ENCODE data around the gene ITPR2. TPM values are rescaled to one million over a fixed set of nuclear protein-coding genes. Genes with fewer than 3 reads are reported as not detected.

The ITPR2 gene
- polyA plus RNA-seq, 1 donor from 2014 or later: 27.5 TPM

GRCh38 chr12:26818636-26819035, 14.4 kb downstream of the ITPR2 start:
- H3K9me3 Mint-ChIP-seq: no peaks in the 10 kb centered on the region
- peaks cover 9 to 30% (median 23%) of the 10 kb centered on the region in 3 donors for H3K4me1 Mint-ChIP-seq
- H3K27me3 Mint-ChIP-seq: no peaks in the 10 kb centered on the region
- H3K36me3 Mint-ChIP-seq: peaks cover 11% of the 10 kb centered on the region
- peak overlapping the region in 1 of 3 donors; percentile 37 for H3K27ac Mint-ChIP-seq
- H3K4me3 Mint-ChIP-seq: no peak overlapping the region

GRCh38 chr12:26818201-26818600, 14.8 kb downstream of the ITPR2 start:
- H3K4me1 Mint-ChIP-seq: peaks cover 7 to 31% (median 20%) of the 10 kb centered on the region in 3 donors
- no peak overlapping the region for H3K4me3 Mint-ChIP-seq
- peaks cover 11% of the 10 kb centered on the region for H3K36me3 Mint-ChIP-seq
- no peaks in the 10 kb centered on the region for H3K27me3 Mint-ChIP-seq
- H3K9me3 Mint-ChIP-seq: no peaks in the 10 kb centered on the region
- H3K27ac Mint-ChIP-seq: peak overlapping the region in 1 of 3 donors; percentile 37

- no peaks in the 10 kb centered on the region for H3K27me3 Mint-ChIP-seq
- peak overlapping the region; percentile 22 to 81 (median 78) for H3K27ac Mint-ChIP-seq
- H3K36me3 Mint-ChIP-seq: peaks cover 13% of the 10 kb centered on the region
- H3K4me3 Mint-ChIP-seq: peak overlapping the region; percentile 45 to 65 (median 60)
- no peaks in the 10 kb centered on the region for H3K9me3 Mint-ChIP-seq
- peaks cover 10 to 24% (median 19%) of the 10 kb centered on the region in 3 donors for H3K4me1 Mint-ChIP-seq
These were observed 15.8 kb downstream of the ITPR2 start for GRCh38 chr12:26817183-26817591.

DNA sequence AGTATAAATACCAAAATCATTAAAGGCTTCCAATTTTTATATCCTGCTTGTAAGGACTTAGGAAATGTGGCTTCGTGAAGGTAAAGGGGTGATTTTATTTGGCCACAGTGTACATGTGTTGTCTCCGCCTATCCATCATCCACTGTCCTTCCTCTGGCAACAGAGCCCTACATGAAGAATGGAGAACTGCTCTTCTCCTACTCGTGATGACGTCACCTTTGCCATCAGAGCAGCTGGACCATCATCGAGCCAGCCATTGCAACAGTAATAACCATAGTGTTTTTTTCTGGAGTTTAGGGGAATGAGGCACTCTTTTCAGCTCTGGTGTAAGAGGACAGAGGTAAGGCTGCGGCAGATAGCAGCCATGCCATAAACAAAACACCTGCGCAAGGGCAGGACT, 19.2 kb downstream of the ITPR2 start:
- Mint-ChIP-seq H3K4me1 (peaks cover 11 to 21% (median 16%) of the 10 kb centered on the region in 3 donors), H3K27ac (no peak overlapping the region), H3K9me3 (no peaks in the 10 kb centered on the region), H3K4me3 (no peak overlapping the region), H3K36me3 (peaks cover 16% of the 10 kb centered on the region), H3K27me3 (no peaks in the 10 kb centered on the region)

DNA sequence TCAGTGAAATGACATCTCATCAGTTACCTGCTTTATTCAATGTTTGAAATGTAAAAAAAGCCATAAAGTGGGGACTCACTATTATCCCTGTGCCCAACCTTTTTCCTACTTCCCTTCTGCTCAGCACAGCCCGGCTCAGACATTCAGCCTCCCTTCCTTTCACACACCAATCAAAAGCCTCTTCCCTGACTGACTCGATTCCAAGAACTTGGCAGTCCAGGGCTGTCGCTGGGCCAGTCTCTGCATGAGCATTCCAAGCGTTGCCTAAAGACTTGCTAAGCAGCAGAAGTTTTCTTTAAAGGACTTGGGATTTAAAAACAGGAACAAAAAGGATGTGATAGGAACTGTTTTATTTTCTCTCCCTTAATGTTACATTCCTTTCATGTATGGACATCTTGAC, 22.7 kb downstream of the ITPR2 start:
- H3K4me3 Mint-ChIP-seq: no peak overlapping the region
- peaks cover 18% of the 10 kb centered on the region for H3K36me3 Mint-ChIP-seq
- no peaks in the 10 kb centered on the region for H3K9me3 Mint-ChIP-seq
- no peaks in the 10 kb centered on the region for H3K27me3 Mint-ChIP-seq
- H3K4me1 Mint-ChIP-seq: peaks cover 10 to 28% (median 17%) of the 10 kb centered on the region in 3 donors
- H3K27ac Mint-ChIP-seq: peak overlapping the region in 1 of 3 donors; percentile 46

DNA sequence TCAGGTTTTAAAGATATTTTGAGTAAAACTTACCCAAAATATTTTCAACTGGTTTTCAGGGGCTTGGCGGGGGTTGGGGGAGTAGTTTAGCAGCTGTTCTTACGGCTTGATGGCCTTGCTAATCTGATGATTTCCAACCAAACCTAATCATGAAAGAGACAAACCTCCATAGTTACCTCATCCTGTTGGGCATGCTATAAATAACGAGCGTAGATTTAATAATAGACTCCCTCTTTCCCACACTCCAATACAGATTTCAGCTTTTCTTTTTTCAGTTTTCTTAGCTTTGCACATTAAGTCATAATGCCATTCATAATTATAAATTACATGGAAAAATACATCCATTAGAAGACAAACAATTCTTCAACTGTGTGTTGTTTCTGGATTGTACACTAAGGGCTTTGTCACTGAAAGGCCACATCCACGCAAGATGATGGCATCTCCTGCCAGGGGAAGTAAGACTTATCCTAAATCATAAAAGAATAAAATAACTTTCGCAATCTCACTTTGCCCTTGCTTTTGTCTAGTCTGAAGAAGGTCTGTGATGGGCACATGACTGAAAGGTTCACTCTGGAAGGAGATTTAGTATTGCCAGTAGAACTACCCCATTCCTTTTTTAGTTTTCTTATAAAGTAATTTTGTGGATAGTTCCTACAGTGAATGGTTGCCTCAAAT, 23.2 kb downstream of the ITPR2 start:
- Mint-ChIP-seq H3K4me1 (peaks cover 10 to 29% (median 17%) of the 10 kb centered on the region in 3 donors), H3K9me3 (no peaks in the 10 kb centered on the region), H3K4me3 (no peak overlapping the region), H3K27ac (no peak overlapping the region), H3K36me3 (peaks cover 18% of the 10 kb centered on the region), H3K27me3 (no peaks in the 10 kb centered on the region)

GRCh38 chr12:26808766-26809476, 24.1 kb downstream of the ITPR2 start:
- H3K27ac Mint-ChIP-seq: no peak overlapping the region
- peaks cover 10 to 29% (median 19%) of the 10 kb centered on the region in 3 donors for H3K4me1 Mint-ChIP-seq
- H3K9me3 Mint-ChIP-seq: no peaks in the 10 kb centered on the region
- H3K4me3 Mint-ChIP-seq: no peak overlapping the region
- H3K36me3 Mint-ChIP-seq: peaks cover 16% of the 10 kb centered on the region
- no peaks in the 10 kb centered on the region for H3K27me3 Mint-ChIP-seq

- Mint-ChIP-seq H3K27ac (no peak overlapping the region), H3K4me3 (no peak overlapping the region), H3K36me3 (peaks cover 12% of the 10 kb centered on the region), H3K4me1 (peaks cover 7 to 40% (median 21%) of the 10 kb centered on the region in 3 donors), H3K9me3 (no peaks in the 10 kb centered on the region), H3K27me3 (no peaks in the 10 kb centered on the region)
These were observed 25.7 kb downstream of the ITPR2 start for GRCh38 chr12:26807292-26807691.

GRCh38 chr12:26806556-26806955, 26.4 kb downstream of the ITPR2 start:
- Mint-ChIP-seq H3K27ac (no peak overlapping the region), H3K4me1 (peaks cover 7 to 40% (median 21%) of the 10 kb centered on the region in 3 donors), H3K4me3 (no peak overlapping the region), H3K36me3 (peaks cover 12% of the 10 kb centered on the region), H3K9me3 (no peaks in the 10 kb centered on the region), H3K27me3 (no peaks in the 10 kb centered on the region)

DNA sequence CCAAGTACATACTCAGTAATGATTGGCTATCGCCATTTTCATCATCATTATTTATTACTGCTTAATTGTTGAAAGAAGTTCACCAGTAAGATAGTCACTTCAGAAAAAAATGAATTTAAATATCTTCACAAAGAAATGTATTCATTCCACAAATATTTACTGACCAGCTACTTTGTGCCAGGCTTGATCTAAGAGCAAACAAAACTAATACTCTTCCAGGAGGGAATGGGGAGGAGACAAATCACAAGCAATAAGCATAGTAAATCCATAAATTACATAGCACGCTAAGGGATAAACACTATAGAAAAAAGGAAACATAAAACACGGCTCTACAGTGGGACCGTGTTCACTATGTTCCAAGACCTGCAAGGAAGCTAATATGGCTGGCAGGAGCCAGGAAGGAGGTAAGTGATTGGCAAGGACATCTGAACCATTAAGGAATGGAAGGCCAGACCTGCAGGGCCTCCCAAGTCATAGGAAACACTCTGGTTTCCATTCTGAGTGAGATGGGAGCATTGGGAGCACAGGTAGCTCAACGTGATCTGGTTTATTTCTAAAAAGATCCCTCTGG, 27.5 kb downstream of the ITPR2 start:
- Mint-ChIP-seq H3K27me3 (no peaks in the 10 kb centered on the region), H3K27ac (peak overlapping the region in 1 of 3 donors; percentile 60), H3K9me3 (no peaks in the 10 kb centered on the region), H3K36me3 (peaks cover 14% of the 10 kb centered on the region), H3K4me1 (peaks cover 10 to 40% (median 21%) of the 10 kb centered on the region in 3 donors), H3K4me3 (no peak overlapping the region)

DNA sequence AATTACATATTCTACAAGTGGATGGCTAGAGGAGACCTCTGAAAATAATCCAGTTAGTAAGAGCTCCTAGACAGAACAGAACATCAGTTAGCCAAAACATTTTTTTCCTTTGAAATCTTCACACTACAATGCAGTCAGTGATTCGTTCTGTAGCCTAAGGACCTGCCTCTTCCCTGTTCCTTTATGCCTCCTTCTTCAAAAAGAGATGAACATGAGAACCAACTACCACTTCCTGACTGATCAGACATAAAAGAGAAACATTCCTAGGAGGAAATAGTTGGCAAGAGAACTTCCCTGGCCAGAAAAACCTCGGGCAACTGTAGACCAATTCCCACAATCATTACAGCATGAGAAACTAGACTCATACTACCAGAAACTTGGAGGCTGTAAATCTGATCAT, 29.4 kb downstream of the ITPR2 start:
- Mint-ChIP-seq H3K27me3 (no peaks in the 10 kb centered on the region), H3K4me3 (no peak overlapping the region), H3K36me3 (peaks cover 8% of the 10 kb centered on the region), H3K9me3 (no peaks in the 10 kb centered on the region), H3K27ac (no peak overlapping the region), H3K4me1 (peaks cover 12 to 40% (median 23%) of the 10 kb centered on the region in 3 donors)

- Mint-ChIP-seq H3K4me1 (peaks cover 12 to 41% (median 23%) of the 10 kb centered on the region in 3 donors), H3K36me3 (peaks cover 4% of the 10 kb centered on the region), H3K27ac (no peak overlapping the region), H3K9me3 (no peaks in the 10 kb centered on the region), H3K4me3 (no peak overlapping the region), H3K27me3 (no peaks in the 10 kb centered on the region)
These were observed 31.5 kb downstream of the ITPR2 start for GRCh38 chr12:26801486-26801885.

DNA sequence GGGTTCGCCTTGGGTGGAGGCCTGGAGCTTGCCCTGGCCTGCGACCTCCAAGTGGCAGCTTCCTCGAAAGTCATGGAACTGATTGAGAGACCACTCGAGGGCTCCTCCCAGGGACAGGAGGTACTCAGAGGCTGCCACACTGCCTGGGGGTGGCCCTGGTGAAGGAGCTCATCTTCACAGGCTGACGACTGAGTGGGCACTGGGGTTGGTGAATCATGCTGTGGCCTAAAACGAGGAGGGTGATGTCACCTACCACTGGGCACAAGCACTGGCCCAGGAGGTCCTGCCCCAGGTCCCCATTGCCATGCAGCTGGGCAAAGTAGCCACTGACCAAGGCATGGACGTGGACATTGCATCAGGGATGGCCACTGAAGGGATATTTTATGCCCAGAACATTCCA, 32.1 kb downstream of the ITPR2 start:
- Mint-ChIP-seq H3K4me3 (peak overlapping the region in 1 of 4 donors; percentile 53), H3K4me1 (peaks cover 12 to 39% (median 23%) of the 10 kb centered on the region in 3 donors), H3K27me3 (no peaks in the 10 kb centered on the region), H3K9me3 (no peaks in the 10 kb centered on the region), H3K27ac (no peak overlapping the region), H3K36me3 (peaks cover 3% of the 10 kb centered on the region)

GRCh38 chr12:26800347-26800746, 32.6 kb downstream of the ITPR2 start:
- Mint-ChIP-seq H3K4me3 (peak overlapping the region in 1 of 4 donors; percentile 53), H3K9me3 (no peaks in the 10 kb centered on the region), H3K36me3 (peaks cover 2% of the 10 kb centered on the region), H3K27ac (no peak overlapping the region), H3K4me1 (peaks cover 12 to 34% (median 23%) of the 10 kb centered on the region in 3 donors), H3K27me3 (no peaks in the 10 kb centered on the region)

DNA sequence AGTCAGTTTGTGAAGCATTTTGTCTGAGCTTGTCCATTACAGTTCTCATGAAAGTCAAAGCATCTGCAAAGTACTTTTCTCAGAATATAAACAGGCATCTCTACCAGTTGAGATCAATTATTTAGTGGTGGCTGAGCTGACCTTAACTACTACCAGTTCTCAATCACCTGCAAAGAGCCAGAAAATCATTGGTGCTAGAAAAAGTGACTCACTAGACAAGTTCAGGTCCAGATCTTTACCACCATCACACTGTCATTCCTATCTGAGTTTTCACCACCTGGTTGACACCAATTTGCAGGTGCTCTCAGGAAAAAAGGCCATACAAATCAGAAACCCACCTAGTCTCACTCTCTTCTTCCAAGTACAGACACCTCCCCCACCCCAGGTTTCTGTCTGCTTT, 33.3 kb downstream of the ITPR2 start:
- H3K4me1 Mint-ChIP-seq: peaks cover 14 to 33% (median 25%) of the 10 kb centered on the region in 3 donors
- no peak overlapping the region for H3K27ac Mint-ChIP-seq
- peak overlapping the region in 1 of 4 donors; percentile 58 for H3K4me3 Mint-ChIP-seq
- H3K9me3 Mint-ChIP-seq: no peaks in the 10 kb centered on the region
- no peaks in the 10 kb centered on the region for H3K27me3 Mint-ChIP-seq
- H3K36me3 Mint-ChIP-seq: peaks cover 2% of the 10 kb centered on the region
